IPS-20b (cell line): ENCODE data around the gene XBP1.
"Not testable (repeated sequence)": the region's sequence is repeated elsewhere in the genome, so short reads cannot be mapped to it uniquely, and the experiment has no call there.

Experiments used
- H3K27ac ChIP-seq: one replicate; pipeline ENCODE4 v1.5.1; 2013; ENCODE audit warnings: low read length
- H3K27me3 ChIP-seq: 2 replicates; pipeline ENCODE4 v1.6.1; 2013; ENCODE audit warnings: mild to moderate bottlenecking, low read length, inconsistent platforms; ENCODE audit not compliant: insufficient read depth
- H3K36me3 ChIP-seq: 2 replicates; pipeline ENCODE4 v1.6.1; 2013; ENCODE audit warnings: low read depth, mild to moderate bottlenecking, inconsistent platforms, low read length, moderate library complexity; ENCODE audit not compliant: insufficient read depth
- H3K4me1 ChIP-seq: 2 replicates; pipeline ENCODE4 v1.6.1; 2013; ENCODE audit warnings: mild to moderate bottlenecking, control low read depth, inconsistent platforms, low read length, moderate library complexity; ENCODE audit not compliant: insufficient read depth
- H3K4me3 ChIP-seq: 2 replicates; pipeline ENCODE4 v1.5.1; 2013; ENCODE audit warnings: mild to moderate bottlenecking, low read length, inconsistent platforms
- H3K9ac ChIP-seq: 2 replicates; pipeline ENCODE4 v1.6.1; 2013; ENCODE audit warnings: low read depth, mild to moderate bottlenecking, inconsistent platforms, low read length, moderate library complexity
- H3K9me3 ChIP-seq: 2 replicates; pipeline ENCODE4 v1.6.1; 2013; ENCODE audit warnings: mild to moderate bottlenecking, low read depth, low read length, inconsistent platforms; ENCODE audit not compliant: insufficient read depth

XBP1 gene

DNA sequence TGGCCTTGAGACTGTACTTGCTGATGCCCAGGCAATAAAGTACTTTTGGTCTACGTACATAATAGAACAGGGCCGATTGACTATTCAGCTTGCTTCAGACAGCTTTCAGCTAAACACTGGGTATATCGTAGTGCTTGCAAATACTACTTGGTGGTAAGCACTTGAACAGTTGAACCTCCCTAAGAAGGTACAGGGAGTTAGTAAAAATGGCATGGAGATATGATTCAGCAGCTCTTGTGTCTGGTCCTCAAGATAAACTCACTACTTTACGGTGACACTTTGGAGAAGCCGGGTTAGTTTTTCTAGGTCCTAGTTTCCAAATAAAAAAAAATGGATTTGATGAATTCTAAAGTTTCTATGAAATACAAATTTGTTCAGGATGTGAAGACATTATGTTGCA lies 20.5 kb downstream of the XBP1 start:
- H3K9me3 ChIP-seq, result no peaks in the 10 kb centered on the region
- H3K27me3 ChIP-seq, result no peaks in the 10 kb centered on the region
- peaks cover 72% of the 10 kb centered on the region for H3K36me3 ChIP-seq
- no peak overlapping the region for H3K27ac ChIP-seq
- H3K4me1 ChIP-seq, result no peaks in the 10 kb centered on the region
- no peak overlapping the region for H3K4me3 ChIP-seq
- no peak overlapping the region for H3K9ac ChIP-seq

- H3K4me1 ChIP-seq, result no peaks in the 10 kb centered on the region
- no peak overlapping the region for H3K4me3 ChIP-seq
- no peaks in the 10 kb centered on the region for H3K9me3 ChIP-seq
- H3K27me3 ChIP-seq, result no peaks in the 10 kb centered on the region
- peaks cover 30% of the 10 kb centered on the region for H3K36me3 ChIP-seq
- H3K27ac ChIP-seq, result no peak overlapping the region
- no peak overlapping the region for H3K9ac ChIP-seq
These were observed 26.0 kb downstream of the XBP1 start for GRCh38 chr22:28774378-28774777.

DNA sequence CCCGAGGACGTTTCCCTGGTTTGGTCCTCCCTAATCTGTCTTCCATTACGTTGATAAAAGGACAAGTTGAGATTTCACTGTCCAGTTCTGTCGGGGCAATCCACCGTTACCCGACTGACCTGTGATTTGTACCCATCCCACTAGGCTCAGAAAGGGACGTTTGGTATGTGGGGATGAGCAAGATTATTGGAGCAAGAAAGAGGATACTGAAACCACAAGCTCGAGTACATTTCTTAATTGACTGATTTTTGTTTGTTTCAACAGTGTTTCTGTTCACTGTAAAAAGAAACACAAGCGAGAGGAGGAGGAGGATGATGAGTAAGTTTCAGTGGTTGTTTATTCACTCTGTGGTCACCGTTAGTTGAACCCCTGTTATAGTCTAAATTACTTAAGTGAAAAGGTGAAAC lies 26.9 kb downstream of the XBP1 start:
- H3K9me3 ChIP-seq, result peaks cover 7% of the 10 kb centered on the region
- H3K4me3 ChIP-seq, result peak overlapping the region; percentile 75
- H3K27ac ChIP-seq, result no peak overlapping the region
- no peaks in the 10 kb centered on the region for H3K4me1 ChIP-seq
- H3K36me3 ChIP-seq, result peaks cover 22% of the 10 kb centered on the region
- H3K27me3 ChIP-seq, result no peaks in the 10 kb centered on the region
- peak overlapping the region; percentile 73 for H3K9ac ChIP-seq

DNA sequence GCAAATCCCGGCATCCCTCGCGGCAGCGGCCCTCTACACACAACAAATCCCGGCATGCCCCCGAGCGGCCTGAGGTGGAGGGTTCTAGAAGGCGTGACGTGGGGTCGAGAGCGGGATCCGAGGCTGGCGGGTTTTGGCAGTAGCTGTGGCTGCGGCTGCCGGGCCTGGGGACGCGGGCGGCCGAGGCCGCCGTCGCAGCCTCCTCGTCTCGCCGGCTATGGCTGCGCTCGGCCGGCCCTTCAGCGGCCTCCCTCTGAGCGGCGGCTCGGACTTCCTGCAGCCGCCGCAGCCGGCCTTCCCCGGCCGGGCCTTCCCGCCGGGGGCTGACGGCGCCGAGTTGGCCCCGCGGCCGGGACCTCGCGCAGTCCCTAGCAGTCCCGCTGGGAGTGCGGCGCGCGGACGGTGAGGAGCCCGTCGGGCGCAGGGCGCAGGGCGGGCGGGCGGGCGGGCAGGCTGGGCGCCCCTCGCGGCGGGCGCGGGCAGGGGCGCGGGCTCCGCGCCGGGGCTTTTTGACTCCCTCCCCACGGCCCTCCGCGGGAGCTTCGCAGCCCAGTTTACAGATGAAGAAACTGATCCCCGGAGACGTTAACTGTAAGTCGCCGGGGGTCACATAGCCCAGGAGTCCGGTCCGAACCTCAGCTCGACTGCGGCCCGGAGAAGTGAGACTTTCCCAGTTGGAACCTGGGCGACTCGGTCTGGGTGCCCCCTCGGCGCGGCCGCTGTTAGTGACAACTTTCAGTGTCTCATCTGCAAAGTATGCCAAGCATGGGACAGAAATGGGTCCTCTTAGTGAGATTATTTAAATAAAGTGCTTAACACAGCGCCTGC lies 27.5 kb downstream of the XBP1 start, which contains the start of gene CCDC117:
Gene CCDC117 (plus strand): TSS at position 63 of the 828 bp plus-strand sequence. CDS start 155 bp downstream, at position 218.
- H3K27me3 ChIP-seq, result no peaks in the 10 kb centered on the region
- no peaks in the 10 kb centered on the region for H3K4me1 ChIP-seq
- H3K9me3 ChIP-seq, result peaks cover 7% of the 10 kb centered on the region
- peak within 1 kb of the TSS; percentile 85 for H3K9ac ChIP-seq
- H3K36me3 ChIP-seq, result peaks cover 22% of the 10 kb centered on the region
- peak within 1 kb of the TSS; percentile 75 for H3K4me3 ChIP-seq
- H3K27ac ChIP-seq, result no peak within 1 kb of the TSS

DNA sequence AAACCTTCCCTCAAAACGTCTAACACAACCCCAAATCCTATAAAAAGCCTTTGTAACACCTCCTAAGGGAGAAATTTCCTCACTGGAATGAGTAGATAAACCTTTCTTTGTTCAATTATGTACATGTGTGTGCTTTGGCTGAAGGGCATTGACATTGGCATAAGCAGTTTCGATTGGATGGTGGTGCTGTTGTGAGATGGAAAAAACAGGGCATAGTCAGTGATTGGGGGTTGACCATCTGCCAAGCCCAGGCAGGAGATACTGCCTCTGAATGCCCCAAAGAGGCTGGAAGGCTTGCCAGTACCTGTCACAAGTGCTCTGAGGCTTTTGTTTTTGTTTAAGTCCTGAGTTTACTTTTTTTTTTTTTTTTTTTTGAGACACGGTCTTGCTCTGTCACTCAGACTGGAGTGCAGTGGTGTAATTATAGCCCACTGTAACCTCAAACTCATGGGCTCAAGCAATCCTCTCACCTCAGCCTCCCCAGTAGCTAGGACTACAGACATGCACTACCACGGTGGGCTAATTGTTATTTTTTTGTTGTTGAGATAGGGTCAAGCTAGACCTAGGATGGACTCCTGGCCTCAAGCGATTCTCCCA lies 29.1 kb downstream of the XBP1 start:
- Histone ChIP-seq H3K9me3 (peaks cover 7% of the 10 kb centered on the region), H3K27me3 (no peaks in the 10 kb centered on the region), H3K9ac (no peak overlapping the region), H3K36me3 (peaks cover 18% of the 10 kb centered on the region), H3K4me1 (no peaks in the 10 kb centered on the region), H3K27ac (no peak overlapping the region), H3K4me3 (no peak overlapping the region)

DNA sequence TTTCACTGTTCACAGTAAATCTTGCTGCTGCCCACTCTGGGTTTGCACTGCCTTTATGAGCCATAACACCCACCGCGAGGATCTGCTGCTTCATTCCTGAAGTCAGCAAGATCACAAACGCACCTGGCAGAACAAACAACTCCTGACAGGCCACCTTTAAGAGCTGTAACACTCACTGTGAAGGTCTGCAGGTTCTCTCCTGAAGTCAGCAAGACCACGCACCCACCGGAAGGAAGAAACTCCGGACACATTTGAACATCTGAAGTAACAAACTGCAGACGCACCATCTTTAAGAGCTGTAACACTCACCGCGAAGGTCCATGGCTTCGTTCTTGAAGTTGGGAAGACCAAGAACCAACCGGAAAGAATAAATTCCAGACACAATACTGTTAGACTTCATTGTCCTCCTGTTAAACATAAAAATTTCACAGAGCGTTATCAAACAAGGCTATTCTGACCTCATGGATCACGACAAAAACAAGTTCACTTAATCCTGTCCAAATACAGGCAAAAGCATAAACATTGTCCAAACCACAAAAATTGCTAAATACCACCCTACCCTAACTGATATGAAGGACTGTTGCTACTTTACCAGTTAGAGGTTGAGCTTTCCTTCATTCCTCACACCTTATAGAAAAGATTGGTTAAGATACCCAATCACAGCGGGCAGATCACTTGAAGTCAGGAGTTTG lies 30.8 kb downstream of the XBP1 start:
- Histone ChIP-seq H3K4me1 (no peaks in the 10 kb centered on the region), H3K27ac (no peak overlapping the region), H3K9ac (no peak overlapping the region), H3K27me3 (no peaks in the 10 kb centered on the region), H3K9me3 (peaks cover 7% of the 10 kb centered on the region), H3K36me3 (peaks cover 5% of the 10 kb centered on the region; the same call in 1 of the 2 replicates), H3K4me3 (no peak overlapping the region)

DNA sequence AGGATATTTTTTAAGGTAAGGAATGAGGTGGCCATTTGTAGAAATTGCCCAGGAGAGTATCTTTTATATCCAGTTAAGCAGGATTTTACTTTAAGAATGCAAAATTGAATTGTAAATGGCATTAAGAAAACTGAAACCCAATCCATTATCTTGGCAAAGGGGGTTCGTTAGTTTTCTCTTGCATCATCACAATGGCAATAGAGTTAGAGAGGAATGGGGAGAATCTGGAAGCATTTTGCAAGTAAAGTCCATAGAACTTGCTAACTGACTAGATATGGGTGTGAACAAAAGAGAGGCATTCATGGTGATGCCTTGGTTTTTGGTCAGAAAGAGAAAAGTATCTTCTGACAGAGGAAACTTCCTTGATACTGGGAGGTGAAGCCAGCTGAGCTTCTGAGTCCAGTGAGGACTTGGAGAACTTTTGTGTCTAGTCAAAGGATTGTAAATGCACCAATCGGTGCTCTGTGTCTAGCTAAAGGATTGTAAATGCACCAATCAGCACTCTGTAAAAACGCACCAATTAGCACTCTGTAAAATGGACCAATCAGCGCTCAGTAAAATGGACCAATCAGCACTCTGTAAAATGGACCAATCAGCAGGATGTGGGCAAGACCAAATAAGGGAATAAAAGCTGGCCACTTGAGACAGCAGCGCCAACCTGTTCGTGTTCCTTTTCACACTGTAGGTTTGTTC lies 31.5 kb downstream of the XBP1 start:
- no peaks in the 10 kb centered on the region for H3K27me3 ChIP-seq
- H3K27ac ChIP-seq, result no peak overlapping the region
- no peaks in the 10 kb centered on the region for H3K36me3 ChIP-seq
- H3K9me3 ChIP-seq, result peaks cover 7% of the 10 kb centered on the region
- H3K4me1 ChIP-seq, result no peaks in the 10 kb centered on the region
- H3K9ac ChIP-seq, result no peak overlapping the region
- H3K4me3 ChIP-seq, result no peak overlapping the region

DNA sequence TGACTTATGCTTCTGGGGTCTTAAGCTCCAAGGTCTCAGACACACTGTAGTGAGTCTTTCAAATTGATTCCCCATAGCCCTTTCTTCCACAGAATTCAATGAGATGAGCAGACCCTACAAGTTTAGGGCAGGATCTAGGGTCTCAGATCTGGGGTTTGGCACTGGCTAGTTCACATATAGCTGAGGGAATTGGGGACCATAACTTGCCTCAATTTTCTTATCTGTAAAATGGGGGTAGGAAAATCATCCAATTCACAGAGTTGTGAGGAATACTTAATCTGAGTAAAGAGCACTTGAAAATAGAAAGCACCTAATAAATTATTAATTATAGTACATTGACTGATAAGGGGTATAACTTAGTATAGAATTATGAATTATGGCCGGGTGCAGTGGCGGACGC lies 33.7 kb downstream of the XBP1 start:
- Histone ChIP-seq H3K27ac (no peak overlapping the region), H3K4me3 (no peak overlapping the region), H3K9me3 (peaks cover 7% of the 10 kb centered on the region), H3K4me1 (no peaks in the 10 kb centered on the region), H3K27me3 (no peaks in the 10 kb centered on the region), H3K36me3 (no peaks in the 10 kb centered on the region), H3K9ac (no peak overlapping the region)

DNA sequence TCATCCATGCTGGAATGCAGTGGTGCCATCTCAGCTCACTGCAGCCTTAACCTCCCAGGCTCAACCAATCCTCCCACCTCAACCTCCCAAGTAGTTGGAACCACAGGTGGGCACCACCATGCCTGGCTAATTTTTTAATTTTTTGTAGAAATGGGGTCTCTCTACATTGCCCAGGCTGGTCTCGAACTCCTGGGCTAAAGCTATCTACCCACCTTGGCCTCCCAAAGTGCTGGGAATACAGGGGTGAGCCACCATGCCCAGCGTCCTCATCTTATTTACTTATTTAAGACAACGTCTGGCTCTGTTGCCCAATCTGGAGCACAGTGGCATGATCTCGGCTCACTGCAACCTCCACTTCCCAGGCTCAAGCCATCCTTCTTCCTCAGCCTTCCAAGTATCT lies 38.4 kb downstream of the XBP1 start:
- not testable (repeated sequence) for H3K27me3 ChIP-seq, H3K4me3 ChIP-seq, H3K4me1 ChIP-seq, H3K27ac ChIP-seq, H3K9ac ChIP-seq, H3K9me3 ChIP-seq, H3K36me3 ChIP-seq

DNA sequence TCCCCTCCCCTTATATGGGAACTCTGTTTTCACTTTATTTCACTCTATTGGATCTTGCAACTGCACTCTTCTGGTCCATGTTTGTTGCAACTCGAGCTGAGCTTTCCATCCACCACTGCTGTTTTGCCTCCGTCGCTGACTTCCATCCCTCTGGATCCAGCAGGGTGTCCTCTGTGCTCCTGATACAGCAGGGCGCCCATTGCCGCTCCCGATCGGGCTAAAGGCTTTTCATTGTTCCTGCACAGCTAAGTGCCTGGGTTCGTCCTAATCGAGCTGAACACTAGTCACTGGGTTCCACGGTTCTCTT lies 39.0 kb downstream of the XBP1 start:
- Histone ChIP-seq H3K4me1 (peaks cover 9% of the 10 kb centered on the region; the same call in 1 of the 2 replicates), H3K27ac (no peak overlapping the region), H3K27me3 (no peaks in the 10 kb centered on the region), H3K9ac (no peak overlapping the region), H3K9me3 (peaks cover 6% of the 10 kb centered on the region; the same call in 1 of the 2 replicates), H3K4me3 (no peak overlapping the region), H3K36me3 (no peaks in the 10 kb centered on the region)

DNA sequence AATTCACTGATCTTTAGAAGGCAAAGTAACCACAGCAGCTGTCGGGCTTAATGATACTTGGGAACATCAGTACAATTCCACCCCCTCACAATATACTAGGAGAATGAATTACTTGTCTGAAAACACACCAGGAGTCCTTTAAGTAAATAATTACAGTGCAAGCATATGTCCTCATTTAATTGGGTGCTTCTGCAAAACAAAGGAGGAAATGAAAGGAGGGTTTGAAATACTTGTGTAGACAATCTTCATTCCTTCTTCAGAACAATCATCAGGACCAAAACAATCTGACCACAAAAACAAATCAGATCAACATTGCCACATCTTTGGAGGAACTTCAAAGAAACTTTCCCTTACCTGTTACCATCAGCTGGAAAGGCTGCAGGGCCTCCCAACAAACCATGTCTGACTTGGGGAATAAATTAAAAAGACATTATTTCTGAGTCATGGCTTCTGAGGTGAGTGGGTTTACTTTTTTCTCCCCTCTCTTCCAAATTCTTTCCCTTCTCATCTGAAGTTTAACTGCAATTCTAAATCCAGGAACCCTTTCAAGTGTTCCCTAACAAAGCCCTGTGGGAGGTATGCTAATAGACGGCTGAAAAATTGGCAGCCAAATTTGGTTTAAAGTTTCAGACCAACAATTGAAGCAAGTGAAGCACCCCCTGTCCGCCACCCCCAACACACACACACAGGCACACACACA lies 40.4 kb downstream of the XBP1 start:
- Histone ChIP-seq H3K27me3 (no peaks in the 10 kb centered on the region), H3K4me1 (peaks cover 9% of the 10 kb centered on the region; the same call in 1 of the 2 replicates), H3K27ac (peak overlapping the region; percentile 23), H3K9ac (peak overlapping the region; percentile 64; the same call in 1 of the 2 replicates), H3K9me3 (peaks cover 6% of the 10 kb centered on the region; the same call in 1 of the 2 replicates), H3K36me3 (no peaks in the 10 kb centered on the region), H3K4me3 (peak overlapping the region; percentile 33; the same call in 1 of the 2 replicates)
